Kidney (tissue), 14 donors: Measurements from ENCODE around the gene RSBN1L. TPM values are rescaled to one million over a fixed set of nuclear protein-coding genes. Genes with fewer than 3 reads are reported as not detected.

Experiments used
- DNase-seq, 5 donors: peaks; one replicate each; pipeline ENCODE4 v3.0.0-alpha.2; 2013 to 2020
- FAIRE-seq: peaks from 2 replicates; lab custom pipeline; 2012; peaks lifted over from hg19 to GRCh38; lab: Jason Lieb, UNC
- H3K27ac ChIP-seq, 2 donors: one replicate each; pipeline ENCODE4 v1.7.0; 2013; ENCODE audit warnings: low read depth in 2 of 2, low read length in 2 of 2, inconsistent platforms in 1 of 2
- H3K27me3 ChIP-seq: one replicate; pipeline ENCODE4 v1.7.1; 2013; ENCODE audit warnings: low read length, inconsistent platforms; ENCODE audit not compliant: control insufficient read depth, insufficient read depth
- H3K36me3 ChIP-seq, 3 donors: one replicate each; pipeline versions ENCODE4 v1.7.0 to v1.7.1; 2013; ENCODE audit warnings: low read length in 3 of 3, control low read depth in 1 of 3, inconsistent platforms in 1 of 3; ENCODE audit not compliant: insufficient read depth in 3 of 3, control insufficient read depth in 2 of 3
- H3K4me1 ChIP-seq, 3 donors: one replicate each; pipeline versions ENCODE4 v1.7.0 to v1.7.1; 2013; ENCODE audit warnings: low read length in 3 of 3, inconsistent platforms in 1 of 3, low read depth in 1 of 3; ENCODE audit not compliant: control insufficient read depth in 2 of 3, insufficient read depth in 2 of 3
- H3K4me3 ChIP-seq, 3 donors: one replicate each; pipeline versions ENCODE4 v1.7.0 to v1.8.1; 2013; ENCODE audit warnings: low read length in 3 of 3, control low read depth in 1 of 3, inconsistent platforms in 1 of 3
- H3K9ac ChIP-seq, 3 donors: one replicate each; pipeline versions ENCODE4 v1.7.0 to v1.7.1; 2013; ENCODE audit warnings: low read length in 3 of 3, control low read depth in 1 of 3, inconsistent platforms in 1 of 3
- H3K9me3 ChIP-seq, 3 donors: one replicate each; pipeline versions ENCODE4 v1.7.0 to v1.7.1; 2013; ENCODE audit warnings: low read length in 3 of 3, control low read depth in 1 of 3, inconsistent platforms in 1 of 3; ENCODE audit not compliant: control insufficient read depth in 2 of 3, insufficient read depth in 1 of 3
- CTCF ChIP-seq: IDR thresholded peaks from 3 replicates; pipeline ENCODE4 v1.5.1; 2012; ENCODE audit warnings: mild to moderate bottlenecking, moderate library complexity, borderline replicate concordance; ENCODE audit not compliant: insufficient read depth; ENCODE audit errors: extremely low read depth
- intact Hi-C: fragments of 100-400 bp; cut with DNase I; formaldehyde crosslinking; loops from one replicate; pipeline ENCODE4 v1.11.1; 2022
- polyA plus RNA-seq: library from polyadenylated mRNA; stranded (reverse); fragments of 350-450 nt; fragmentation: Illumina TruSeq; extraction: RNeasy Lipid Tissue Mini Kit (QIAGEN cat#74804); gene quantifications from one replicate; pipeline ENCODE4 v1.2.3, GENCODE V29; 2014; ENCODE audit warnings: low read depth, low replicate concordance; ENCODE audit not compliant: insufficient read depth
- total RNA-seq: library from RNA; stranded (reverse); fragmentation: NEBNext Ultra II Directional; extraction: Animal tissue kit (Norgen Biotek cat#: 25700); gene quantifications from one replicate; pipeline ENCODE4 v1.2.1, GENCODE V29; 2021
- donor health status: control.
- donor health status: control.
- donor health status: control.
- donor health status: control.
- donor health status: control.
- donor health status: DM: yes; HTN: yes; CAD: no.
- donor health status: Normal renal cell carcinoma (clear cell type).

Gene RSBN1L
- total and polyA plus RNA-seq, 2 donors from 2014 or later, result 7.3 to 18.0 TPM

GRCh38 chr7:77697535-77697831, 1.2 kb downstream of the RSBN1L start:
- no peaks in the 10 kb centered on the region for H3K36me3 ChIP-seq
- H3K9ac ChIP-seq, result peak overlapping the region; percentile 81 to 94 (median 90)
- FAIRE-seq (no peak), DNase-seq (no peak)
- no peaks in the 10 kb centered on the region for H3K9me3 ChIP-seq
- H3K4me1 ChIP-seq, result peaks cover 3 to 12% (median 10%) of the 10 kb centered on the region in 3 donors
- no peaks in the 10 kb centered on the region for H3K27me3 ChIP-seq
- H3K4me3 ChIP-seq, result peak overlapping the region; percentile 86 to 97 (median 96)
- no peak for TF ChIP-seq CTCF
- peak overlapping the region; percentile 92 to 99 for H3K27ac ChIP-seq
- intact Hi-C loops, result no loop called here

GRCh38 chr7:77698042-77698625, 1.9 kb downstream of the RSBN1L start:
- peak overlapping the region; percentile 81 to 94 (median 90) for H3K9ac ChIP-seq
- no peaks in the 10 kb centered on the region for H3K9me3 ChIP-seq
- no peak for TF ChIP-seq CTCF
- intact Hi-C loops, result no loop called here
- no peaks in the 10 kb centered on the region for H3K27me3 ChIP-seq
- peak in 2 of 5 donors; percentile 9 to 13 for DNase-seq
- H3K4me1 ChIP-seq, result peaks cover 3 to 12% (median 11%) of the 10 kb centered on the region in 3 donors
- H3K36me3 ChIP-seq, result no peaks in the 10 kb centered on the region
- peak overlapping the region; percentile 86 to 97 (median 96) for H3K4me3 ChIP-seq
- FAIRE-seq, result no peak
- peak overlapping the region; percentile 92 to 99 for H3K27ac ChIP-seq

GRCh38 chr7:77699056-77699455, 2.8 kb downstream of the RSBN1L start:
- Histone ChIP-seq H3K4me3 (peak overlapping the region in 1 of 3 donors; percentile 86), H3K27me3 (no peaks in the 10 kb centered on the region), H3K36me3 (no peaks in the 10 kb centered on the region), H3K9ac (peak overlapping the region in 1 of 3 donors; percentile 13), H3K4me1 (peaks cover 3 to 12% (median 11%) of the 10 kb centered on the region in 3 donors), H3K27ac (peak overlapping the region; percentile 18 to 99), H3K9me3 (no peaks in the 10 kb centered on the region)
- TF ChIP-seq CTCF, result no peak
- intact Hi-C loops, result no loop called here
- FAIRE-seq (no peak), DNase-seq (peak in 2 of 5 donors; percentile 19 to 31)
